Glomerular visceral epithelial cell (primary cell): ENCODE results near the gene C19orf25.

ENCODE experiments used
- DNase-seq: peaks from one replicate; pipeline ENCODE4 v3.0.0-alpha.2; 2016; ENCODE audit errors: extremely low spot score

C19orf25 gene

GRCh38 chr19:1433119-1434039 is 45.6 kb downstream of the C19orf25 start:
- no peak for DNase-seq

DNA sequence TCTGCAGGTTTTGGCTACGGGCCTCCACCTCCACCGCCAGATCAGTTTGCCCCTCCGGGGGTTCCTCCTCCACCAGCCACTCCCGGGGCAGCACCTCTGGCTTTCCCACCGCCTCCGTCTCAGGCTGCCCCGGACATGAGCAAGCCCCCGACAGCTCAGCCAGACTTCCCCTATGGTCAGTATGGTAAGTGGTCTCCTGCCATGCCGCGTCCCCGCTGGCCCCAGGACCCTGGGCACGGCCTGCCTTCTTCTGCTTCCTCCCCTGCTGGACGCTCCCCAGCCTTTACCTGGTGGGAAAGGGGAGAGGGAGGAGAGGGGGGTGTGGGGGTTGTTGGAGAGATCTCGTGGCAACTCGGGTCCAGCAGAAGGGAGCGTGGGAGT is 46.5 kb downstream of the C19orf25 start:
- DNase-seq: no peak

DNA sequence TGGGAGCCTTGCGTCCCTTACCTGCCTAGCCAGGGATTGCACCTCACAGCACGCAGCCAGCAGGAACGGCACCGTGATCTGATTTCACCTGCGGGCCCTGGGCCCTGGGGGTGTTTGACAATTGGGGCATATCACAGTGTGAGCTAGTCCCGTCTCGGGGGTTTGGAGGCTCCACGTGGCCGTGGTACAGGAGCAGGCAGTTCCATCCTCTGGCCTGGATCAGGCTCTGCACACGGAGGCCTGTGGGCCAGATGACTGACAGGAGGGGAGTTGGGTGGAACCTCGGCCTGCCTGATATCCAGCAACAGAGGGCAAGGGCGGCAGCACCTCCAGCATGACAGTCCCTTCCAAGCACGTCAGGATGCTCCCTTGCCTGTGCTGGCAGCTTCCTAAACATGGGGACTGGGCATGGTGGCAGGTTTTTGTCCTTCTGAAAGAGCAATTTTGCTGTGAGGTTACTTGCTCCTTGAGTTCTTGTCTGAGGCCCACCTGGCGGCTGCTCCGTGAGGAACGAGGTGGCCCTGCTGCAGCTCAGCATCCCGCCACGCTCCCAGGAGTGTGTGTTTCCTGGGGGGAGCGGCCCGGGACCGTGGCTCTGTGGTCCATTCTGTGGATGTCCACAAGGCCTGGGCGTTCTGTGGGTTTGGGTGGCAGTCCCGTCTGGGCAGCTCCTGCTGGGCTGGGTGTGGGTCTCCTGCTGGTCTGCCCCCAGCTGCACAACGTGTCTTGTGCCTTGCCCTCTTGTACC is 47.1 kb downstream of the C19orf25 start:
- no peak for DNase-seq

DNA sequence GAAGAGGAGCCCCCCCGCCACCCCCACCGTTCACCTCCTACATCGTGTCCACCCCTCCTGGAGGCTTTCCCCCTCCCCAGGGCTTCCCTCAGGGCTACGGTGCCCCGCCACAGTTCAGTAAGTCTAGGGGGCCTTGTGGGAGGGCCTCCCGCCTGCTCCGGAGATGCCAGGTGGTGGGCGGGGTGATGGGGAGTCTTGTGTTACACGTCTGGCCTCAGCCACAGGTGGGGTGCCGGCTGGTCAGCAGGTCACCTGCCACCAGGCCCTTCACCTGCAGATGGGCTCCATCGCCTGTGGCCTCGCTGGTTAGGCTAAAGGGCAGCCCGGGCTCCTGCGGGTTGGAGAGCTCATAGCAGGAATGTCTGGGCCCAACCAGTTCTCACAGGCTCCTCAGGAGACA is 48.8 kb downstream of the C19orf25 start:
- DNase-seq: no peak

- no peak for DNase-seq
These were observed 49.3 kb downstream of the C19orf25 start for GRCh38 chr19:1429750-1430149.

- DNase-seq: no peak
These were observed 50.1 kb downstream of the C19orf25 start for GRCh38 chr19:1428738-1429391.

DNA sequence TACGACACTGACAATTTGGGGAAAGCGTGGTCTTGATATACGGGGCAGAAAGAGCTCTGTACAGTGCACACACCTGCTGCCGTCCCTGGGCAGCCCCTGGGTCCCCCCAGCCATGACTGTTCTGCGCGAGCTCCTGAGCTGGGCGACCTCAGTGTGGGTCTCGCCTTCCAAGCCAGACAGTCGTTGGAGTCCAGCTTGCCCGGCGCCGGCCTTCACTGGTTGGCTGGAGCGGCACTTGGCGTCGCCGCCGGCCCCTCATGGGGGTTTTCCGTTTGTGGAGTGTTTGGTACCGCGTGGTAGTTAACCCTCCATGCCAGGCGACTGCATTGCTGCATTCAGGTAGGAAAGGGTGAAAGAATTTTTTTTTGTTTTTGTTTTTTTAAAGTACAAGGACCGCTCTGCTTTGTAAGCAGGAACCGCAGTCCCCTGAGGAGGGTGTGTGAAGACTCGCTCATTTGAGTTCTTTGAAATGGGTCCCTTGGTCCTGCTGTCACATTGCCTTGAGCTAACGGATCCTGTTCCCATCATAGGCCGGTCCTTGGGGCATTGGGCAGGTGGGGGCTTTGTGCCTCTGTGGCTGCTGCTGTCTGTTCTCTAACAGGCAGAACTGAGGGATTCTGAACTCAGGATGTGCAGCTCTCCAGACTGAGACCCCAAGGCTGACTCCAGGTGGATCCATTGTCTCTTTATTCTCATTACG is 51.6 kb downstream of the C19orf25 start:
- DNase-seq: no peak

- no peak for DNase-seq
These were observed 52.3 kb downstream of the C19orf25 start for GRCh38 chr19:1426736-1427135.

- DNase-seq: no peak
These were observed 53.1 kb downstream of the C19orf25 start for GRCh38 chr19:1425902-1426301.

DNA sequence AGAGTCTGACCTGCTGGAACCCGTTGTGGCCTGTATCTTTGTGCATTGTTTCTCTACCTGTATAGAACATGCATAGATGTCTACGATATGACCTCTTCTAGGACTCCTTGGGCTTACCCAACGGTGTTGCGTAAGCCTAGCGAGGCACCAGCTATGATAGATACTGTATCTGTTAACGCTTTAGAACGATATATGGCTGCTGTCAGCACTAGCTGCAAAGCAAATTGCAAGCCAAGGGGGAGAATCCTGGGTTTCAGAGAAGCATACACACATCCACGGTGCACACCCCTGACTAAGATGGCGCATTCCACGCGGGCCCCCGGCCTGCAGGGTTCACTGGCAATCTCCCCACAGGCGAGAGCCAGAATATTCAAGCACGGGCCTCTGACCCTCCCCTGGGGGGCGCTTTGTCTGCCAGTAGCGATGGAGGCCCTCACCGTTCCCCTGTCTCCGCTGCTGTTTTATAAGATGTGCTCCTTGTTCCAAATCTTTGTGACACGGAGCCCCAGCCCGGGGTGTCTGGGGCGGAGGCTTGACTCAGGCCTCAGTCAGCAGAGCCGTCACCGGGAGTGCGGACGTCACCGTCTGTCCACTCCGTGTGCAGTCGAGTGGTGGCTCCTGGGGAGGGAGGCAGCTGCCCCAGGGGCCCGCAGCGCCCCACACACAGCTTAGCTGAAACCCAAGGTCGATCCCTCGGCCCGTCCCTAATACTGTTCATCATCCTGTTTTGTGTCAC is 53.7 kb downstream of the C19orf25 start:
- no peak for DNase-seq

GRCh38 chr19:1424192-1424955 is 54.6 kb downstream of the C19orf25 start:
- no peak for DNase-seq

GRCh38 chr19:1423436-1424191 is 55.4 kb downstream of the C19orf25 start:
- DNase-seq: no peak
